Measurements from ENCODE around the gene ATG101.

Gene ATG101

GRCh38 chr12:52069327-52070184 is at the start of gene ATG101:
ATG101 (plus strand) TSS chr12:52069978; CDS start chr12:52073651, 3,673 bp downstream.
- H3K4me3 ChIP-seq (ENCODE audit: low read length) = peak within 1 kb of the TSS; percentile 99
- peak; percentile 77 for TF ChIP-seq CTCF (conservative IDR thresholded peaks at IDR 0.05; ENCODE audit: low read length)
- peak; percentile 96 for DNase-seq (ENCODE audit: low read depth)

GRCh38 chr12:52020539-52021336 is 49.0 kb upstream of the ATG101 start:
- TF ChIP-seq CTCF (conservative IDR thresholded peaks at IDR 0.05; ENCODE audit: low read length) = peak; percentile 79
- H3K4me3 ChIP-seq (ENCODE audit: low read length) = no peak overlapping the region
- DNase-seq (ENCODE audit: low read depth) = no peak

- DNase-seq (ENCODE audit: low read depth) = no peak
- peak overlapping the region; percentile 57; the same call in 1 of the 2 replicates for H3K4me3 ChIP-seq (ENCODE audit: low read length)
- TF ChIP-seq CTCF (conservative IDR thresholded peaks at IDR 0.05; ENCODE audit: low read length) = no peak
Measured at GRCh38 chr12:52022841-52023181, 47.0 kb upstream of the ATG101 start.

- TF ChIP-seq CTCF (conservative IDR thresholded peaks at IDR 0.05; ENCODE audit: low read length) = peak; percentile 67
- H3K4me3 ChIP-seq (ENCODE audit: low read length) = peak overlapping the region; percentile 57
- DNase-seq (ENCODE audit: low read depth) = peak; percentile 60
Measured at GRCh38 chr12:52023182-52023975, 46.4 kb upstream of the ATG101 start.

- H3K4me3 ChIP-seq (ENCODE audit: low read length) = peak overlapping the region; percentile 57
- no peak for DNase-seq (ENCODE audit: low read depth)
- TF ChIP-seq CTCF (conservative IDR thresholded peaks at IDR 0.05; ENCODE audit: low read length) = no peak; the same call in 1 of the 2 replicates
Measured at GRCh38 chr12:52023976-52024688, 45.6 kb upstream of the ATG101 start.

GRCh38 chr12:52024845-52025230 is 44.9 kb upstream of the ATG101 start:
- DNase-seq (ENCODE audit: low read depth) = no peak
- no peak overlapping the region for H3K4me3 ChIP-seq (ENCODE audit: low read length)
- TF ChIP-seq CTCF (conservative IDR thresholded peaks at IDR 0.05; ENCODE audit: low read length) = no peak
